Forelimb muscle (tissue), 1 donor: ENCODE data around the gene XNDC1N. TPM values are rescaled to one million over a fixed set of nuclear protein-coding genes. Genes with fewer than 3 reads are reported as not detected.
"Not testable (repeated sequence)": the region's sequence is repeated elsewhere in the genome, so short reads cannot be mapped to it uniquely, and the experiment has no call there.

Experiments used
- DNase-seq: peaks from one replicate; pipeline ENCODE4 v3.0.0-alpha.2; 2013; ENCODE audit warnings: low read depth
- polyA plus RNA-seq: library from polyadenylated mRNA; unstranded; fragments of 120-200 nt; gene quantifications from one replicate; pipeline ENCODE4 v1.2.1, GENCODE V29; 2013; ENCODE audit not compliant: insufficient read length

XNDC1N gene
- polyA plus RNA-seq, 1 donor = 2.2 TPM

DNA sequence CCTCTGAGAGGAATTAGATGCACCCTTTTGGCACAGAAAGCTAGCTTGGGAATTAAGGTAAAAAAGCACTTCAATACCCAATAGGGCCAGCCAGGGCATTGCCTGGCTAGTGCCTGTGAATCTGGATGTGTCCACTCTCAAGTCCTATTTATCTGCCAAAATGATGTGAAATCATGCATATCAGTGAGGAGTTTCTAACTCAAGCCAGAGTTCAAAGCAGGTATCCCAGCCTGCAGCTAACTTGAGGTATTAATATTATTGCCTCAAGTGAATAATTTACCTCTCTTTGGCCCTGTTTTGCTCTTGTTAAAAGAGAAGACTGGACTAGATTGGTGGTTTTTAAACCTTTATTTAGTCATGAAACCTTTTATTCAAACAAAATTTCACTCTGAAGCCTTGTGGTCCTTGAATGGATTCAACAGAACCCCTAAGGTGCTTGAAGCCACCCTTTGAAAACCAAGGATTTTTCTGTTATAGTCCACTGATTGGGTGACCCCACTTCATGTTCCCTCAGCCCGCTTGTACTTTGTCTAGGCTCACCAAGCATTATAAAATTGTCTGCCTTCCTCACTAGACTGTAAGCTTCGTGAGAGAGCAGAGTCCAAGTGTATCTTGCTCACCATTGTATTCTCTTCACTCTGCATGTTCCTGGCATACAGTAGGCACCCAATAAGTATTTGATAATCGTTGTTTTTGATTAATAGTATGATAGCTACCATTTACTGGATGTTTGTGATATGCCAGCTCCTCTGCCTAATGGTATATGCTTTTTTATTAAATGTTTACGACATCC lies 4.9 kb upstream of the XNDC1N start:
- no peak for DNase-seq

DNA sequence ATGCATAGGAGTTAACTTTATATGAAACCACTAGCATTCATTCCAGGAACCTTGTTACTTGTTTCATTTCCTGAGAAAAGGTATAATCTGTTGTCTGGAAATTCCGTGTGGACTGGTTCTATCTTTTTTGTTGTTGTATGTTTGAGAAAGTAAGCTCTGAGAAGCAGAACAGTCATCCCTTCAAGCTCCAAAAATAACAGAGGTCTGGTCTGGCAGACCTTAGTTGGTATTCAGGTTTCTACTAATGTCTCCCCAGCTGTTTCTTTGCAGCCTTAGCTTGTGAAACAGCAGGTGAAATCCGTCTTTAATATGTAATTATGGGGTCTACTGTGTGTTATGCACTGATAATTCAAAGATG lies 2.8 kb upstream of the XNDC1N start:
- no peak for DNase-seq

DNA sequence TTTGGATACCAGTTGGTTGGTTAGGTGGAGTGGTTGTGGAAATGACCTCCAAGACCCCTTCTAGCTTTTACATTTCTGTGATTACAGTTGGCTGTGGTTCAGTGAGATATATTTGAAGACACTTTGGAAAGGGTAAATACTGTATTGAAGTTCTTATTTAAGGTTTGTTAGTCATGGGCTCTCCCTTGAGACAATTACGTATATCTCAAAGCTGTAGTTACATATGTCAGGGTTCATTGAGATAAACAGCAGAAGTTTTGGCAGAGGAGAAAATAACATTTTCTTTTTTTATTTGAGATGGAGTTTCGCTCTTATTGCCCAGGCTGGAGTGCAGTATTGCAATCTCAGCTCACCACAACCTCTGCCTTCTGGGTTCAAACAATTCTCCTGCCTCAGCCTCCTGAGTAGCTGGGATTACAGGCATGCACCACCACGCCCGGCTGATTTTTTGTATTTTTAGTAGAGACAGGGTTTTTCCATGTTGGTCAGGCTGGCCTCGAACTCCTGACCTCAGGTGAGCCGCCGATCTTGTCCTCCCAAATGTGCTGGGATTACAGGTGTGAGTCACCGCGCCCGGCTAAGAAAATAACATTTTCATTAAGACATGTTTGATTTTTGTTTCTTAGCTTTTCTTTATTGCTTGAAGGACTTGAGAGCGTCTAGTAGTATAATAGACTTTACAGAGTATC lies 2.3 kb upstream of the XNDC1N start:
- no peak for DNase-seq

DNA sequence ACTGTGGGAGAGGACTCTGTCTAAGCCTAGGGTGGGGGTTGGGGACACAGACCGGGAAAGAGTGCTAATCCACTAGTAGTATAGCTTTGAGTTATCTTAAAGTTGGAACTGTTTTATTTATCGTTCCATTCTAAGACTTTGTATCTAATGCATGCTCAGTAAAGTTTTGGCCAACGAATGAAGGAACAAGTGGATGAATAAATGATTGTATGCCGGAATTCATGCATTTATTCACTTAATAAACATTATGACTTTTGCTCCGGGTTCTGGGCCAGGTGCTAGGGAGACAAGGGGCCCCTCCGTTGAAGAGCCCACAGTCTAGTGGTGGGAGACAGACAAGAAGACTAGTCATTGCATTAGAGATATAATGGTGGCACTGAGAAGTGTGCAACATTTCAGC lies 1.1 kb upstream of the XNDC1N start:
- no peak for DNase-seq

DNA sequence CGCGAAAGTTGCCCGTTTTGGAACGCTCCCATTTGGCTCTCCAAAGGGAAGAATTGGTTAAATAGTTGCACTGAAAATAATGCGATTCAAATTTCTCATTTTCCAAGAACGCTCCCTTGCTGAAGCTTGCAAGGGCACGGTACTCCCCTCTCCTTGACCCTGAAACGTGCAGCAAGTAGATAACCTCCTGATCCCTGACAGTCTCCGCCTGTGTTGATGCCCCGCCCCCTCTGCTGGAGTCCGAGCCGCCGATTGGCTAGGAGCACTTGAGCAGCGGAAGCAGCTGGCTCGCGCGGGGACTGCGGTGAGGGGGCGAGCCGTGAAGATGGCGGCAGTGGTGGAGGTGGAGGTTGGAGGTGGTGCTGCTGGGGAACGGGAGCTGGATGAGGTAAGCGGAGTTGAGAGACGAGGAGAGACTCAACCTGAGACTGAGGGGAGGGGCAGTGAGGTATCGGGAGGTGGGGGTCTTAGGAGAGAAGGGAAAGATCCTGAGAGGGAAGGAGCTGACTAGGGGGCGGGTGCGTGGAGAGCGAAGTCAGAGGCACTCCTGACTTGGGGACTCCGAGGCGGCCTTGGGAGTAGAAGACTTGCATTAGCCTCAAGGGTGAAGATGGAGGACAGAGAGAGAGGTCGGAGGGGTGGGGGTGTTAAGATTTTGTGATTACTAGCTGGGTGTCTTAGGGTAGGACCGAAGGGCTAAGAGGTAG lies 496 bp upstream of the XNDC1N start, which contains the start of gene RNF121:
RNF121 (plus strand) TSS at position 310 of the 707 bp plus-strand sequence; CDS start at position 326, 16 bp downstream.
- peak; percentile 88 for DNase-seq

DNA sequence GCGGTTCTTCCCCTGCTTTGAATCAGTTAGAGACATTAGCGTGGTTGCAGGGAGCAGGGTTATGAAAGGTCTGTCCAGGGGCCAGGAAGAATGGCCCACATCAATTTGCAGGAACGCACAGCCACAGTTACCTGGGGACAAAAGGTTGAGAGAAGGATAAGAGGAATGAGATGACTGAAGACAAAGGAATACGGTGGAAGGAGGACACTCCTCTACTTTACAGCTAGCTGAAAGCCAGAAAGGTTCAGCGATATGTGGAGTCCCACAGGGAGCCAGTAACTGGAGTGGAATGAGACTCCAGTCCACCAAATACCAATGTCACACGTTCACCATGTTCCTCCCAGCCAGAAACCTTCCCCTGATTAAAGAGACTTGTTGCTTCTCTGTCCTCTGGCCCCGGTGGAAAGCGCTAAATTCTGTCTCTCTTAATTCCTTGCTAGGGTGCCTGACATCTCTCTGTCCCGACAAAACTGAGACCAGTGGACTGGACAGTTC lies 10.7 kb downstream of the XNDC1N start:
- no peak for DNase-seq

DNA sequence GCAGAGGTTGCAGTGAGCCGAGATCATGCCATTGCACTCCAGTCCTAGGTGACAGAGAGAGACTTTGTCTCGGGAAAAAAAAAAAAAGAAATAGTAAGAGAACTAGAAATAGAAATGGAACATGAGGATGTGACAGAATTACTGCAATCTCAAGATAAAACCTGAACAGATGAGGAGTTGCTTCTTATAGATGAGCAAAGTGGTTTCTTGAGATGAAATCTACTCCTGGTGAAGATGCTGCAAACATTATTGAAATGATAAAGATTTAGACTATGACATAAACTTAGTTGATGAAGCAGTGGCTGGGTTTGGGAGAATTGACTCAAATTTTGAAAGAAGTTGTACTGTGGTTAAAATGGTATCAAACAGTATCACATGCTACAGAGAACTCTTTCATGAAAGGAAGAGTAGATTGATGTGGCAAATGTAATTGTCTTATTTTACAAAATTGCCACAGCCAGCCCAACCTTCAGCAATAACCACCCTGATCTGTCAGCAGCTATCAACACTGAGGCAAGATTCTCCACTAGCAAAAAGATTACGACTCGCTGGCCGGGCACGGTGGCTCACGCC lies 13.7 kb downstream of the XNDC1N start:
- DNase-seq = no peak

DNA sequence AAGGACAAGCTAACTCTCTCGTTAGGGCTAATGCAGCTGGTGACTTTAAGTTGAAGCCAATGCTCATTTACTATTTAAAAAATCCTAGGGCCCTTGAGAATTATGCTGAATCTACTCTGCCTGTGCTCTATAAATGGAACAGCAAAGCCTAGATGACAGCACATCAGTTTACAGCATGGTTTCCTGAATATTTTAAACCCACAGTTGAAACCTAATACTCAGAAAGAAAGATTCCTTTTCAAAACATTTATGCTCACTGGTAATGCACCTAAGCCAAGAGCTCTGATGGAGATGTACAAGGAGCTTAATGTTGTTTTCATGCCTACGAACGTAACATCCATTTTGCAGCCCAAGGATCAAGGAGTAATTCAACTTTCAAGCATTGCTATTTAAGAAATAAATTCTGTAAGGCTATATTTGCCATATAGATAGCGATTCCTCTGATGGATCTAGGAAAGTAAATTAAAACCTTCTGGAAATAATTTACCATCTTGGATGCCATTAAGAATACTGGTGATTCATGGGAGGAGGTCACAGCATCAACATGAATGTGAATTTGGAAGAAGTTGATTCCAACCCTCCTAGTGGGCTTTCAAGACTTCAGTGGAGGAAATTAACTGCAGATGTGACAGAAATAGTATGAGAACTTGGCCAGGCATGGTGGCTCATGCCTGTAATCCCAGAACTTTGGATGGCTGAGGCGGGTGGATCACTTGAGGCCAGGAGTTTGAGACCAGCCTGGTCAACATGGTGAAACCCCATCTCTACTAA lies 14.5 kb downstream of the XNDC1N start:
- DNase-seq = no peak

DNA sequence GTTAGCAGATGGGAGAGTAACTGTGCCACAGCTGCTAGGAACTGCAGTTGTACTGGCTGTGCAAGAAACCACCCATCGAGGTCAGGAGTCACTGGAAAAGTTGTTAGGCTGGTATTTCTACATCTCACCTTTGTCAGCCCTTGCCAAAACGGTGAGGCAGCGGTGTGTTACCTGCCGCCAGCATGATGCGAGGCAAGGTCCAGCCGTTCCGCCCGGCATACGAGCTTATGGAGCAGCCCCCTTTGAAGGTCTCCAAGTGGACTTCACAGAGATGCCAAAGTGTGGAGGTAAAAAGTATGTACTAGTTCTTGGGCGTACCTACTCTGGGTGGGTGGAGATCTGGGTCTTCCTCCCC lies 16.4 kb downstream of the XNDC1N start:
- DNase-seq = not testable (repeated sequence)

DNA sequence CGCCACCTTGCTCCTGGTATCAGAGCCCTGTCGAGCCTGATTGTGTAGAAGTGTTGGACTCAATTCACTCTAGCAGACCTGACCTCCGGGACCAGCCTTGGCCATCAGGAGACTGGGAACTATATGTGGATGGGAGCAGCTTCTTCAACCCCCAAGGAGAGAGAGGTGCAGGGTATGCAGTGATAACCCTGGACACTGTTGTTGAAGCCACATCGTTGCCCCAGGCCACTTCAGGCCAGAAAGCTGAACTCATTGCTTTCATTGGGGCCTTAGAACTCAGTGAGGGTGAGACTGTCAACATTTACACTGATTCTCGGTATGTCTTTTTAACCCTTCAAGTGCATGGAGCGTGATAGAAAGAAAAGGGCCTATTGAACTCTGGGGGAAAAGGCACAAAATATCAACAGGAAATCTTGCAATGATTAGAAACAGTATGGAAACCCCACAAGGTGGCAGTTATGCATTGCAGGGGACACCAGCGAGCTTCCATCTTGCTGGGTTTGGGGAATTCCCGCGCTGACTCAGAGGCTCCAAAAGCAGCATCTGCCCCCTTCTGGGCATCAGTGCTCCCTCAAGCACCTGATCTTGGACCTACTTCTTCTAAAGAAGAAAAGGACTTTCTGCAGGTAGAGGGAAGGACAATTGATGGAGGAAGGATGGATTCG lies 16.9 kb downstream of the XNDC1N start:
- not testable (repeated sequence) for DNase-seq

DNA sequence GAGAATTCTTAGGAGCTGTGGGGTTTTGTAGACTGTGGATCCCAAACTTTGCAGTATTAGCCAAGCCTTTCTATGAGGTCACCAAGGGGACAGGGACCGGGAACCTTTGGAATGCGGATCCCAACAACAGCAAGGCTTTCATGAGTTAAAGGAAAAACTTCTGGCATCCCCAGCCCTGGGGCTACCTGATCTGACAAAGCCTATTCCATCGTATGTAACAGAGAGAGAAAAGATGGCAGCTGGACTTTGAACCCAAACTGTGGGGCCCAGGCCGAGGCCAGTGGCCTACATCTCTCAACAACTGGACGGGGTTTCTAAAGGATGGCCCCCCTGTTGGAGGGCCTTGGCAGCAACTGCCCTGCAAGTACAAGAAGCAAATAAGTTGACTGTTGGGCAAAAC lies 17.6 kb downstream of the XNDC1N start:
- DNase-seq = not testable (repeated sequence)

DNA sequence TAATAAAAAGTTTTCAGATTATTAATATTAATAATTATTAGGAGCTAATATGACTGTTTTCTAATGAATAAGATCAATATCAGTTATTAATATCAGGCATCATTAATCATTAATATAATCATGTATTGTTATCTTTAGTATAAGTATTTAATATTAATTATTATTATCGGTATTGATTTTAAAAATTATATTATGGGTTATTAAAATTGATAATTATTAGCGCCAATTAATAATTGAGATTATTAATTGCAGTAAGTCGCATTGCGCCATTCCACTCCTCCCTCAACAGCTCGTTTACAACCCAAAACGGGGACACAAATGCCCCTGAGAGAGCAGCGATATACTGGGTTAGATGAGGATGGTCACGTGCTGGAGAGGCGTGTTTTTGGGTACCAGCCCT lies 20.2 kb downstream of the XNDC1N start:
- DNase-seq = no peak

DNA sequence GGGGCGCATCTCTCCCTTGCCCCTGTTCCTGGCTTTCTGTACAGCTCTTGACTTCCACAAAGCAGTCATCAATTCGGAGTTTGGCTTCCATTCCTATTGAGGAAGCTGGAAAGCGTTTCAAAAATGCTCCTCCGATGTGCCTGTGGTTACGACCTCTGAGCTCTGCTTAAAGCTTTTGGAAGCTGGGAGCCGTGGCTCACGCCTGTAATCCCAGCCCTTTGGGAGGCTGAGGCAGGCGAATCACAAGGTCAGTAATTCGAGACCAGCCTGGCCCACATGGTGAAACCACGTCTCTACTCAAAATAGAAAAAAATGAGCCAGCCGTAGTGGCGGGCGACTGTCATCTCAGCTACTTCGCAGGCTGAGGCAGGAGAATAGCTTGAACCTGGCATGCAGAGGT lies 27.3 kb downstream of the XNDC1N start:
- DNase-seq = not testable (repeated sequence)

DNA sequence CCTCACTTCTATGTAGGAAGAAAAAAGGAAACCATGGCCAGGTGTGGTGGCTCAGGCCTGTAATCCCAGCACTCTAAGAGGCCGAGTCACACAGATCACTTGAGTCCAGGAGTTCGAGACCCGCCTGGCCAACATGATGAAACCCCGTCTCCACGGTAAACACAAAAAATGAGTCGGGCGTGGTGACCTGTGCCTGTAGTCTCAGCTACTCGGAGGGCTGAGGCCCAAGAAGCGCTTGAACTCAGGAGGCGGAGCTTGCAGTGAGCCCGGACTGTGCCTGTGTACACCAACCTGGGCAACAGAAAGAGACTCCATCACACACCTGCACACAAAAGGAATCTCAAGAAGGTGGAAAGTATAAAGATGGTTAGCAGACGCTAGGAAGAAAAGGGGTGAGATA lies 32.4 kb downstream of the XNDC1N start:
- DNase-seq = no peak

DNA sequence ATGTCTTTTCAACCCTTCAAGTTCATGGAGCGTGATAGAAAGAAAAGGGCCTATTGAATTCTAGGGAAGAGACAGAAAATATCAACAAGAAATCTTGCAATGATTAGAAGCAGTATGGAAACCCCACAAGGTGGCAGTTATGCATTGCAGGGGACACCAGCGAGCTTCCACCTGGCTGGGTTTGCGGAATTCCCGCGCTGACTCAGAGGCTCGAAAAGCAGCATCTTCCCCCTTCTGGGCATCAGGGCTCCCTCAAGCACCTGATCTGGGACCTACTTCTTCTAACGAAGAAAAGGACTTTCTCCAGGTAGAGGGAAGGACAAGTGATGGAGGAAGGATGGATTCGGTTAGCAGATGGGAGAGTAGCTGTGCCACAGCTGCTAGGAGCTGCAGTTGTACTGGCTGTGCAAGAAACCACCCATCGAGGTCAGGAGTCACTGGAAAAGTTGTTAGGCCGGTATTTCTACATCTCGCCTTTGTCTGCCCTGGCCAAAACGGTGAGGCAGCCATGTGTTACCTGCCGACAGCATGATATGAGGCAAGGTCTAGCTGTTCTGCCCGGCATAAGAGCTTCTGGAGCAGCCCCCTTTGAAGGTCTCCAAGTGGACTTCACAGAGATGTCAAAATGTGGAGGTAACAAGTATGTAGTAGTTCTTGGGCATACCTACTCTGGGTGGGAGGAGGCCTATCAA lies 39.1 kb downstream of the XNDC1N start:
- not testable (repeated sequence) for DNase-seq

DNA sequence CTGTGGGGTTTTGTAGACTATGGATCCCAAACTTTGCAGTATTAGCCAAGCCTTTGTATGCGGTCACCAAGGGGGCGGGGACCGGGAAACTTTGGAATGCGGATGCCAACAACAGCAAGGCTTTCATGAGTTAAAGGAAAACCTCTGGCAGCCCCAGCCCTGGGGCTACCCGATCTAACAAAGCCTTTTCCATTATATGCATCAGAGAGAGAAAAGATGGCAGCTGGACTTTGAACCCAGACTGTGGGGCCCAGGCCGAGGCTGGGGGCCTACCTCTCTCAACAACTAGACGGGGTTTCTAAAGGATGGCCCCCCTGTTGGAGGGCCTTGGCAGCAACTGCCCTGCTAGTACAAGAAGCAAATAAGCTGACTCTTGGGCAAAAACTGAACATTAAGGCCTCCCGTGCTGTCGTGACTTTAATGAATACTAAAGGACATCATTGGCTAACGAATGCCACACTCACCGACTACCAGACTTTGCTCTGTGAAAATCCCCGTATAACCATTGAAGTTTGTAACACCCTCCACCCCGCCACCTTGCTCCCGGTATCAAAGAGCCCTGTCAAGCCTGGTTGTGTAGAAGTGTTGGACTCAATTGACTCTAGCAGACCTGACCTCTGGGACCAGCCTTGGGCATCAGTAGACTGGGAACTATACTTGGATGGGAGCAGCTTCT lies 39.9 kb downstream of the XNDC1N start:
- DNase-seq = not testable (repeated sequence)

DNA sequence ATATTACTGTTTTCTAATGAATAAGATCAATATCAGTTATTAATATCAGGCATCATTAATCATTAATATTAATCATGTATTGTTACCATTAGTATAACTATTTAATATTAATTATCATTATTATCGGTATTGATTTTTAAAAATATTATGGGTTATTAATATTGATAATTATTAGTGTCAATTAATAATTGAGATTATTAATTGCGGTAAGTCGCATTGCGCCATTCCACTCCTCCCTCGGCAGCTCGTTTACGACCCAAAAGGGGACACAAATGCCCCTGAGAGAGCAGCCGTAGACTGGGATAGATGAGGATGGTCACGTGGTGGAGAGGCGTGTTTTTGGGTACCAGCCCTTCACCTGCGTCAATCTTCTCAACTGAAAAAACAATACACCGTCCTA lies 42.6 kb downstream of the XNDC1N start:
- DNase-seq = not testable (repeated sequence)
